Neural cell (in vitro differentiated cells): Measurements from ENCODE around the gene MIOS.

Experiments
- CTCF ChIP-seq: fragments of 450-650 bp; IDR thresholded peaks from 2 replicates; pipeline ENCODE4 v1.5.1; 2014; ENCODE audit warnings: antibody characterized with exemption, mild to moderate bottlenecking, moderate library complexity; ENCODE audit not compliant: poor library complexity, severe bottlenecking
- EP300 ChIP-seq: fragments of 450-650 bp; conservative IDR thresholded peaks from 2 replicates; pipeline ENCODE4 v1.6.1; 2014; ENCODE audit warnings: antibody characterized with exemption, mild to moderate bottlenecking, moderate library complexity; ENCODE audit not compliant: poor library complexity, severe bottlenecking
- EZH2 ChIP-seq: fragments of 200-600, 300-800 bp; shearing (Covaris generic), sonication (generic); IDR thresholded peaks from 2 replicates; pipeline ENCODE4 v1.6.1; 2014; ENCODE audit warnings: antibody characterized with exemption, low read length, borderline replicate concordance, mild to moderate bottlenecking; ENCODE audit not compliant: insufficient read depth, poor library complexity, severe bottlenecking
- MXI1 ChIP-seq: fragments of 450-650 bp; conservative IDR thresholded peaks from 2 replicates; pipeline ENCODE4 v1.6.1; 2014; ENCODE audit warnings: antibody characterized with exemption, mild to moderate bottlenecking; ENCODE audit not compliant: poor library complexity, severe bottlenecking
- POLR2AphosphoS5 ChIP-seq: IDR thresholded peaks from 2 replicates; pipeline ENCODE4 v1.6.1; 2012
- RAD21 ChIP-seq: fragments of 450-650 bp; conservative IDR thresholded peaks from 2 replicates; pipeline ENCODE4 v1.6.1; 2014; ENCODE audit warnings: antibody characterized with exemption, mild to moderate bottlenecking, moderate library complexity
- REST ChIP-seq: IDR thresholded peaks from 2 replicates; pipeline ENCODE4 v1.6.1; 2012; ENCODE audit warnings: borderline replicate concordance
- SMC3 ChIP-seq: fragments of 450-650 bp; conservative IDR thresholded peaks from 2 replicates; pipeline ENCODE4 v1.6.1; 2014; ENCODE audit warnings: antibody characterized with exemption, mild to moderate bottlenecking, moderate library complexity; ENCODE audit not compliant: poor library complexity
- TAF1 ChIP-seq: IDR thresholded peaks from 2 replicates; pipeline ENCODE4 v1.6.1; 2012; ENCODE audit warnings: low read depth

GRCh38 chr7:7522421-7522820, 44.3 kb upstream of the MIOS start:
- TF ChIP-seq MXI1 (no peak), CTCF (no peak), EP300 (no peak), RAD21 (no peak), REST (no peak), TAF1 (no peak), POLR2AphosphoS5 (no peak), EZH2 (no peak), SMC3 (no peak)
